AG09309 (cell line): ENCODE data around the gene CRAT.

ENCODE experiments used
- DNase-seq: peaks from one replicate; pipeline ENCODE4 v3.0.0-alpha.2; 2010; ENCODE audit warnings: low read depth
- H3K4me3 ChIP-seq: 2 replicates; pipeline ENCODE4 v1.5.1; 2011; ENCODE audit warnings: mild to moderate bottlenecking, low read depth, low read length, moderate library complexity; ENCODE audit not compliant: control insufficient read depth
- CTCF ChIP-seq: IDR thresholded peaks from 2 replicates; pipeline ENCODE4 v1.5.1; 2011; ENCODE audit warnings: mild to moderate bottlenecking, low read depth, low read length, inconsistent platforms; ENCODE audit not compliant: insufficient read depth, control insufficient read depth; ENCODE audit errors: missing control alignments

CRAT gene

GRCh38 chr9:129070696-129071525 lies 39.7 kb downstream of the CRAT start:
- no peak overlapping the region for H3K4me3 ChIP-seq
- DNase-seq, result no peak
- no peak for TF ChIP-seq CTCF

GRCh38 chr9:129069862-129070641 lies 40.5 kb downstream of the CRAT start:
- no peak overlapping the region for H3K4me3 ChIP-seq
- no peak for DNase-seq
- no peak for TF ChIP-seq CTCF

GRCh38 chr9:129068990-129069861 lies 41.4 kb downstream of the CRAT start:
- no peak for TF ChIP-seq CTCF
- H3K4me3 ChIP-seq, result no peak overlapping the region
- DNase-seq, result no peak

GRCh38 chr9:129068110-129068509 lies 42.5 kb downstream of the CRAT start:
- DNase-seq, result no peak
- no peak overlapping the region for H3K4me3 ChIP-seq
- no peak for TF ChIP-seq CTCF

- TF ChIP-seq CTCF, result no peak
- no peak for DNase-seq
- no peak overlapping the region for H3K4me3 ChIP-seq
Observed at GRCh38 chr9:129064499-129064908, 46.1 kb downstream of the CRAT start.

- no peak overlapping the region for H3K4me3 ChIP-seq
- TF ChIP-seq CTCF, result no peak
- no peak for DNase-seq
Observed at GRCh38 chr9:129063061-129063460, 47.5 kb downstream of the CRAT start.
